Epithelial cell of prostate (primary cell): ENCODE data around the gene ITPK1.
"Not testable (repeated sequence)": the region's sequence is repeated elsewhere in the genome, so short reads cannot be mapped to it uniquely, and the experiment has no call there.

Experiments
- DNase-seq: peaks from one replicate; pipeline ENCODE4 v3.0.0-alpha.2; 2011; ENCODE audit warnings: low read depth, low spot score
- H3K27ac ChIP-seq: fragments of 450-650 bp; 2 replicates; pipeline ENCODE4 v1.5.1; 2017; ENCODE audit warnings: mild to moderate bottlenecking

ITPK1 gene

DNA sequence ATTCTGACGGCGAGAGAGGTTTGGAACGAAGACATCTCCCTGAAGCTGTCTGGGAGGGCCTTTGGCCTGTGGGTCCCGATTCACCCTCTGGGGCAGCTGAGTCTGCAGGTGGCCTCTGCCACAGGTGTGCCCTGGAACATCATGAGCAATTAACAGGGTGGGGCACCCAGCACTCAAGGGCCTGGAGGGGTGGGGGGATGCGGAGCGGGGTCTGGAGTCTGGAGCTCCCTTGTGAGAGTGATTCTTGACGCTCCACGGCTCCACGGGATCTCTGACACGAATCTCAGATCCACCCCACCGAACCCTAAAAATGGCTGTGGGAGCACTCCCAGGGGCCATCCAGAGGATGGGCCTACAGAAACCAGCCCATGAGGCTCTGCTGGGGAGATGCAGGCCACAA, 8.3 kb downstream of the ITPK1 start:
- H3K27ac ChIP-seq, result no peak overlapping the region
- no peak for DNase-seq

DNA sequence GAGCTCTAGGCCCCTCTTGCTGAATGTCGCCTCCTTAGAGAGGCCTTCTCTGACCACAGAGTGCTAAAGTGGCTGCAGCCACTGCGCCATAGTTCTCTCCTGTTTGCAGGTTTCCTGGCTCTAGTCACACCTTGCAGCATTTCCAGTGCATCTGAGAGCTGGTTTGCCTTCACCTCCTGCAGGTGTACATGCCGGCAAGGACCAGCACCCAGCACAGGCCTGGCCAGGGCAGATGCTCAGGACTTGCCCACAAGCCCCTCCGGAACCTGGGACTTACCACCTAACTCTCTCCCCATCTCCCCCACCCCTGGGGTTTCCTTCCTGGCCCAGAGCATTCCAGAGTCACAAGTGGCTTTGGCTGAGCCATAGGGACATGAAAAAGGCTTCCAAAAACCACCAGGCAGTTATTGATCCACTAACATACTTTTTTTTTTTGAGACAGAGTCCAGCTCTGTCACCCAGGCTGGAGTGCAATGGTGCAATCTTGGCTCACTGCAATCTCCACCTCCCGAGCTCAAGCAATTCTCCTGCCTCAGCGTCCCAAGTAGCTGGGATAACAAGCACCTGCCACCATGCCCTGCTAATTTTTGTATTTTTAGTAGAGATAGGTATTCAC, 9.1 kb downstream of the ITPK1 start:
- DNase-seq, result no peak
- H3K27ac ChIP-seq, result no peak overlapping the region

DNA sequence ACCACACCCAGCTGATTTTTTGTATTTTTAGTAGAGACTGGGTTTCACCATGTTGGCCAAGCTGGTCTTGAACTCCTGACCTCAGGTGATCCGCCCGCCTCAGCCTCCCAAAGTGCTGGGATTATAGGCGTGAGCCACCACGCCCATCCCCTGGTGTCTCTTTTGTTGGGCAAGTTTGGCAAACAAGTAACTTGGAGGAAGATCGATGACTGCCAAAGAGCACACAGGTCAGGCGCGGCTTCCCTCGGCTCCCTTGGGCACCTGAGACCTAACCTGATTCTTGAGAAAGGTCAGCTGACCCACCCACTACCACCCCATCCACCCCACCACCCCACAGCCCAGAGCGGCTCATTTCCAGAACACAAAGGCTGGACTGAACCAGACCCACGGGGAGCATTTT, 9.9 kb downstream of the ITPK1 start:
- not testable (repeated sequence) for DNase-seq, H3K27ac ChIP-seq

DNA sequence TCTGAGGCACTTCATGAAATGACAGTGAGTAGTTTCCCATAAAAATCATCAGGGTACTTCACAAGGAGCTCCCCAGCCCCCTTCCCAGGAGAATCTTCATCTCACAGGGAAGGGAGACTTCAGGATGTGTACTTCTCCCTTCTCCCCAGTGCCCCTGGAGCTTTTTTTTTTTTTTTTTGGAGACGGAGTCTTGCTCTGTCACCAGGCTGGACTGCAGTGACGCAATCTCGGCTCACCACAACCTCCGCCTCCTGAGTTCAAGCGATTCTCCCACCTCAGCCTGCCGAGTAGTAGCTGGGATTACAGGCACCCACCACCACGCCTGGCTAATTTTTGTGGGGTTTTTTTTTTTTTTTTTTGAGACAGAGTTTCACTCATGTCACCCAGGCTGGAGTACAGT, 10.4 kb downstream of the ITPK1 start:
- H3K27ac ChIP-seq, result no peak overlapping the region
- no peak for DNase-seq

DNA sequence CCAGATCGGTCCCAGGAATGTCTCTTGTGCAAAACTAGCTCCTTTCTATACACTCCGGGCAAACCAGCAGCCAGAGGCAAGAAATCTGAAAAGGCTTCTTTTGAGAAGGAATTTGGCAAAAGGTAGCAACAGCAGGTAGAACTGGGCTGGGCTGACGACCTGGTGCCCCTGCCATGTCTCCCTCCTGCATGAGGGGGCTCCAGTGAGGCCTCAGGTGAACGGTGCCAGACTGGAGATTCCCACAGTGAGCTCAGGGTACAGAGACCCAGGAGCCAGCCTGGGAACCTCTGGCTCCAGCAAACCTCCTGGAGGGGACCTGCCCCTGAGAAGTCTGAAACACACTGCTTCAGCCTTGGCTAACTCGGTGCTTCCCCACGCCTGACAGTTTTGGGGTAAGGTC, 10.8 kb downstream of the ITPK1 start:
- no peak overlapping the region for H3K27ac ChIP-seq
- DNase-seq, result no peak

DNA sequence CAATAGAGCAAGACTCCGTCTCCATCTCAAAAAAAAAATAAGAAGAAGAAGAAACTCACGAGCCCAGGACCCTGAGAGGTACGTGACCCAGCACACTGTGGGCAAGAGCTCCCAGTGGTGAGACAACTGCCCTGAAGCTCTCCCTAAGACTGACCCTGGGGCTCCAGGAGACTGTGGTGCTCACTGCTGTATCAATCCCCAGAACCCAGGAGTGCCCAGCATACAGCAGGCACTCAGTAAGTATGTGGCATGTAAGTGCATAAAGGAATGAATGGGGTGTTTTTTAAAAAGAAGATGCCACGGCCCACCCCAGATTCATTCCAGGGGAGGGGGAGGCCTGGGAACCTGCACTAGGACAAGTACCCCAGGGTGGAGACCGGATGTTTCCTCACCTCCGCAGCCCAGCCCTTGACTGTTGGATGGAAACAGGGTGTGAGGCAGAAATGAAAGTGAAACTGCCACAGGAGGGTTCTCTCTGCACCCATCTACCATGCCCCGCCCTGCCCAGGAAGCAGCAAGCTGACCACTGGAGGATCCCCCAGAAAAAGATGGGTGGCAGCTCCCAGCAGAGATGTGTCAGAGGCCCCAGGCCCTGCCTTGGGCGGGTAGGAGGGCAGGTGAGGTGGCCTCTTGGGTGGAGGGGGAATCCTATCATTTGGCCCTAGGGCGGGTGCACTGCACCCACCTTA, 12.2 kb downstream of the ITPK1 start:
- no peak for DNase-seq
- H3K27ac ChIP-seq, result no peak overlapping the region

DNA sequence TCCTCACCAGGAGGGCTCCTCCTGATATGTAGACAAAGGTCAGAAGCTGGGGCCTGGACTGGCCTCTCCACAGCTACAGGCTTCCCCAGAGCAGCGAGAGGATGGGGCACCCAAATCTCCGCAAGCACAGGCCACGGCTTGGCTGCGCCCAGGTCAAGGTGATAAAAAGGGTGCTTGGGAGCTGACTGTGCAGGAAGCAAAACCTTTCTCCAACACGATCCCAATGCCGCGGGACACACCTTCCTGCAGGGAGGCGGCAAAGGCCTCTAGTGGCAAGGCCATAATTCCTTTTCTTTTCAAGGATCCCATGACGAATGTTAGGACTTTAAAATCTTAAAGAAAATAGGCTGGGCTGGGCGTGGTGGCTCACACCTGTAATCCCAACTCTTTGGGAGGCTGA, 13.6 kb downstream of the ITPK1 start:
- no peak overlapping the region for H3K27ac ChIP-seq
- no peak for DNase-seq

DNA sequence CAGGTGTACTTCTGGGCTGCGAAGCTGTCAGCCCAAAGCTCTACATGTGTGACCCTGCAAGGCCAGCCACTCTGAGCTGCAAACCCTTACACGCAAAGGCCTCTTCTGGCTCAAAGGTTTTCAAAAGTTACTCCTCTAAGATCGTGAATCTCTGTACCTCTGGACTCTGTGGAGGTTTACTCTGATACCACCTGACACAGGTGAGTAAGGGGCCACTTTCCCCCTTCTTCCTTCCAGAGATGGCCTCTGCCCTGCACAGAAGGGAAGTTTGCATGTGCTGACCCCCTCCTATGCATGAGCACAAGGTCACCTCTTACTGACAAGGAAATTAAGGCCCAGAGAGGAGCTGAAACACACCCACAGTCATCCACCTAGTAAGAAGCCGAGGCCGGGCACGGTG, 14.5 kb downstream of the ITPK1 start:
- no peak overlapping the region for H3K27ac ChIP-seq

DNA sequence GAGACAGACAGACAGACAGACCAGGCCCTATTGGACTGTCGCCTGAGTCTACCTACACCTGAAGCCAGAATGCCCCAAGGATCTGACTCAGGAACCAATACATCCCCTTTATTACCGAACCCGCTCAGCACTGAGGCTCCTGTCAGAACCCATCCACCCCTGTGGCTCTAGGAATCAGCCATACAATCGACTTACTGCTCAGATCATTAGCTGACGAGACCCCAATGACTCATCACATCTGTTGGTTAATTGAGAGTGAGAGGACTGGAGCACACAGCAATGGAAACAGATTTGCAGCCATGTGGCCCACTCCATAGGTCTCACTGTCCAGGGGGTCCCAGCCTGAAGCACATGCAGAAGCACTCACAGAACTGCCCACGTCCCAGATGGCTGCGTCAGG, 15.2 kb downstream of the ITPK1 start:
- H3K27ac ChIP-seq, result no peak overlapping the region
- no peak for DNase-seq

More for the DNA sequence above, 14.5 kb downstream of the ITPK1 start:
- no peak for DNase-seq

DNA sequence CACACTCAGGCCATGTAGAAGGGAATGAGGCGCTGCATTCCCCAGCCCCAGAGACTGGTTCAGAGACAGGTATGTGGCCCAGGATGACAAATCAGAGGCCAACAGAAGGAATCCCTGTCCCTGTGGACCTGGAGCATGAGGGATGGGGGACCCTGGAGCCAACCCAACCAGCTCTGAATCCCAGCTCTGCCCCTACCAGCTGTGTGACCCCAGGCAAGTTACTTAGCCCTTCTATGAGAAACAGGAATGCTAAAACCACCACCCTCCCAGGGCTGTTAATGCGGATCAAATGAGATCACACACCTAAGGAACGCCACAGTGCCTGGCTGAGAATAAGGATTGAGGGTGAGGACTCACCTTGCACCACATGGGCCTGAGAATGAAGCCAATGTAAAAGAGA, 15.6 kb downstream of the ITPK1 start:
- DNase-seq, result no peak
- H3K27ac ChIP-seq, result no peak overlapping the region

DNA sequence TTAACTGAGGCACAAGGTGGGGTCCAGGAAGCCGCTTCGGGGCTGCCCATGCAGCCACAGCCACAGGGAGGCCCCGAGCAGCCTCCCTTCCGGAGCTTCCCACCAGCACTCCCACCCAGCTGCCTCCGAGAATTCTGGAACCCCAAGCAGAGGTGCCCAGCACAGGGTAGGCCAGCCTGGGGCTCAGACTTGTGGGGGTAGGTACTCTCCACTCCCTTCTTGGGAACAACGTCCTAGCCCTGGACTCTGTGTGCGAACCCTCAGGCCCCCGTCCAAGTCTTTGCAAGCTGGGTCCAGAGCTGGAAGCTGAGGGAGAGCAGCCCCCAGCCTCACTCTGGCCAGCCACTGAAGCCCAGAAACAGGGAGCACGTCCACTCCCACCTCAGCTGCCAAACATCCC, 16.1 kb downstream of the ITPK1 start:
- no peak for DNase-seq
- H3K27ac ChIP-seq, result no peak overlapping the region

DNA sequence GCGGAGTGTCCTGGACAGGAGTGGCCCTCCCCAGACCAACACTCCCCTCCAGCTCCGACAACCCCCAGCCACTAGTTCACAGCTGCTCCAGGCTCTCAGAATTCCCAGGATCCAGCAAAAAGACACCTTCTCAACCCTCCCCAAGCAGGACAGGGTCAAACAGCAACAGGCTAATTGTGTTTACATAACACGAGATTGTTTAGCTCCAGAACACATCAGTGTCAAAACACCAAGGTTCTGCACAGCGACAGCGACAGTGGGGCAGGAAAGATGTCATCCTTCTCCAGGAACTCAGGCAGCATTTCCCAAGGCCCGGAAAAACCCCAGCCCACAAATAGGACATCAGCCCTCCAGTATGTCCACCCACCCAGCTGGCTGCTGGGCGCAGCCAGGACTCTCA, 16.5 kb downstream of the ITPK1 start:
- H3K27ac ChIP-seq, result no peak overlapping the region
- DNase-seq, result no peak

DNA sequence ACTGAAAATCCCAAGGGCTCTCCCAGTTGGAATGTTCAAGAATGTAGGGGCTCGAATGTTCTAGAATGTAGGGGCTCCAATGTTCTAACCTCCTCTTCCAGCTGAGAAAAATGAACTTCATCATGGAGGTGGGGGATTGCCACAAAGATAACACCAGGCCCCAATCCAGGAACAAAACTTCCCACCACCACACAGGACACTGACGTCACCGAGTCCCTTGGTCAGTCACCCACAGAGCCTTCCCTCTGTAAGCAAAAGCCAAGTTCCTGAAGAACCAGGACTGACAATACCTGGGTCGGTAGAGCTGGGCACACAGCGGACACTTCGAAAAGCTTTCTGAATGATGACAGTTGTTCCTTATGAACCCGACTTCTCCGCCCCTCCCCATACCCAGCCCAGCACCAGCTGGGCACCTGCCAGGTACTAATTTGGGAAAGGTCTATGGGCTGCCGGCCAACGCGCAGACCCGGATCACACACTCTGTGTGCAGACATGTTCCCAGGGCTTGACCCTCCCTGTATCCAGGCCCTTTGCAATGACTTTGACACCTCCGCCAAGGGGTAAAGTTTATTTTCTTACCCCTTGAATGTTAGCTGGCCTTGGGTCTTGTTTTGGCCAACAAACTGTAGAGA, 18.9 kb downstream of the ITPK1 start:
- no peak overlapping the region for H3K27ac ChIP-seq

DNA sequence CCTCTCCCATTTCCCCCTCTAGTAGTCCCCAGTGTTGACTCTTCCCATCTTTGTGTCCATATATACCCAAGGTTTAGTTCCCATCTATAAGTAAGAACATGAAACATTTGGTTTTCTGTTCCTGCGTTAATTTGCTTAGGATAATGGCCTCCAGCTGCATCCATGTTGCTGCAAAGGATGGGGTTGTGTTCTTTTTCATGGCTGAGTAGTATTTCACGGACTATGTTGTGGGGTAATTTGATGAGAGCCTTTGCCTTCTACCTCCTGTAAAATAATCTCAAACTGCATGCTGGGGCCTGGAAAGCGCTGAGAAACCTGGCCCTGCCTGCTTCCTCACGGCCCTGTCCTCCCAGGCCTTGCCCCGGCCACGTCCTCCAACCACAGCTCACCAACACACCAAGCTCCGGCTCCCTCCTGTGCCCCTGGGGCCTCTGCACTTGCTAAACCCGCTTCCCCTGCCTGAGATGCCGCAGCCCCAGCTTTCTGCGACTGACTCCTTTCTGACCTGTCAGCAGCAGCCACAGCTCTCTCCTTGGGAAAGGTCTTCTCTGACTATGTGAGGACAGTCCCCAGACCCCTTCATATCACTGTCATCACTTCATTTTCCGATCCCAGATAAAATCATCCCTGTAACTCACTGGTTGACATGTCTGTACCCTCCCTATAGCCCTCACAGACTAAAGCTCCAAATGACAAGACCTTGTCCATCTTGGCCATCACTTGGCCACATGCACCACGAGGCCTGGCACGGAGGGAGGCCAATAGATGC, 19.8 kb downstream of the ITPK1 start:
- no peak for DNase-seq
- no peak overlapping the region for H3K27ac ChIP-seq

More for the DNA sequence above, 18.9 kb downstream of the ITPK1 start:
- no peak for DNase-seq

DNA sequence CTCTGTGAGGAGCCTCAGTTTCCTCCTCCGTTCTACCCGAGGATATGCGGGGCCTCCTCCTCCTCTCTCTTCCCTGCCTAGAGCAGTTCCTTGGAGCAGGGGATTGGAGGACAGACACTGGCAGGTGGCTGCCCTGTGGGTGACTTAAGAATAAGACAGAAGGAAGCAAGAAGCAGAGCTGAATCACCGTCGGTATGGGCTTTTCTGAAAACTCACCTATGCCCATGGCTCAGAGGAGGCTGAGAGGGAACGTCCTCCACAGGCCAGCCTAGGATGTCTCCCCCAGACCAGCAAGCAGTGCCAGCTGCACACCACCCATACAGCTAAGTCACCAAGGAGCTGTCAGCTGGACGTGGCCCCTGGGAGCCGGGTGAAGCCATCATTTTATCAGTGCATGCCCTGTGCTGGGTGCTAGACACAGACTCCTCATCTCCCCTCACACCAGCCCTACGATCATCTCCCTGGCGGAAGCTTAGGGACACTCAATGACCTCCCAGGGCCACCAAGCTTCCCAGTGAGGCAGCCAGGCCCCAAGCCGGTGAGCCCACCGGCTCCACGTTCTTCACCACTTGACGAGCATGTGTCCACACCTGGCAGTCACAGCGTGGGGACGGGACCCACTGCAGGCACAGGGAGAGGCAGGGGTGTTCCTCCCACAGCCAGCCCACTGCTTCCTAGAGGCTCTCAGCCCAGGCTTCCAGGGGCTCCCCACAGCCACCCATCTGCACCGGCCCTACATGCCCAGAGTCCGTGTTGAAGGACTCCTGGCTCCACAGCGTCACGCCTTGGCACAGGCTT, 21.4 kb downstream of the ITPK1 start:
- no peak overlapping the region for H3K27ac ChIP-seq
- DNase-seq, result no peak

DNA sequence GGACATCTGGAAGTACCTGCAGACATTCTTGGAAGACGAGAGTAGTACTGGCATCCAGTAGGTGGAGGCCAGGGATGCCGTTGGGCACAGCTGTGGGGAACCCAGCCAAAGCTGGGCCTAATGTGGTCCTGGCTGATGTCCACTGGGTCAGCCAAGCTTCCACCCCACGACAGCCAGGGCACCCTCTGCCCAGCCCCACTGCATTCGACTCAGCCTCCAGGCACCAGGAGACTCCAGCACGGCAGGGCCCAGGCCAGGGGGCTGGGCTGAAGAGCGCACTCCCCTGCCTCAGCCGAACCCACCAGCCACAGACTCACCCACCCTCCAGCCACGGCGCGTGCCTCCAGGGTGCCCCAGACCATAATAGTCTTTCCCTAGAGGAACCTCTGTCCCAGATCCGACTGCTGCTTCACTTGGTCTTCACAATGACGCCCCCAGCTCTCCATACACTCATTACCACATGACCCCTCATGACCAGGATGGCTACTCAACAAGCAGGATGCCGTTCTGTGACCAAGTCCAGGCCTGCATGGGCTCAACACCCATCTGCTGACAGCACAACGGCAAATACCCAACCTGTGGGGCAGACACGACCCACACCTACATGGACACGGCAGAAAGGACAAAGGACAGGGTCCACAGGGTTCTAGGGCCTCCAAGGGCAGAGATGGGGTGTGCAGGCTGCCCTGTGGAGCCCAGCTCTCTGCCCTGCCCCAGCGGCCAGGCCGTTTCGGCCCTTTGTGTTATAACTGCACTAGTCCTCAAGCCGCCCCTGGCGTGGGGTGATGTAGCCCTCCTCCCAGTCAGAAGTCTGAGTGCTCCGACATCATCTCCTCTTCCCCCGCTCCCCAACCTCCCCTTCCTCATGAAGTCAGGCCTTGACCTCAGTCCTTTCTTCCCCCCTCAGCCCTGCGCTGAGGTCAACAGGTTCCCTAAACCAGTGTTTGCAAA, 22.8 kb downstream of the ITPK1 start:
- H3K27ac ChIP-seq, result no peak overlapping the region
- no peak for DNase-seq

DNA sequence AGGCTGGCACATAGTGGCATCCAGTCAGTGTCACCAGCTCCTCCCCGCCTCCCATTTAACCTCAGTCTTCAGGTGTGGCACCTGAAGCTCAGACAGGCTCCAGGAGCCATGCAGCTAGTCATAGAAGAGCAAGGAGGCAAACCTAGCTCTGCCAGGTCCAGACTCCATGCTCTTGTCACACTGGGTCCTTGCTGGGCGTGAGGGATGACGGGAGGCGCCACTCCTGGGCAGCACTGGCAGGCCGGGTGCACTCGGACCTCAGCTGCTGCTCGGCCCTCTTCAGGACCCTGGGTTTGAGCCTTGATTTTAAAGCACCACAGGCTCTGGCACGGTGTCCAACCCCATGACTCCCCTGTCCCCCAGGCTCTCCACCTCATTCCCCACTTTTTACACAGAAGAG, 24.1 kb downstream of the ITPK1 start:
- DNase-seq, result no peak
- no peak overlapping the region for H3K27ac ChIP-seq

DNA sequence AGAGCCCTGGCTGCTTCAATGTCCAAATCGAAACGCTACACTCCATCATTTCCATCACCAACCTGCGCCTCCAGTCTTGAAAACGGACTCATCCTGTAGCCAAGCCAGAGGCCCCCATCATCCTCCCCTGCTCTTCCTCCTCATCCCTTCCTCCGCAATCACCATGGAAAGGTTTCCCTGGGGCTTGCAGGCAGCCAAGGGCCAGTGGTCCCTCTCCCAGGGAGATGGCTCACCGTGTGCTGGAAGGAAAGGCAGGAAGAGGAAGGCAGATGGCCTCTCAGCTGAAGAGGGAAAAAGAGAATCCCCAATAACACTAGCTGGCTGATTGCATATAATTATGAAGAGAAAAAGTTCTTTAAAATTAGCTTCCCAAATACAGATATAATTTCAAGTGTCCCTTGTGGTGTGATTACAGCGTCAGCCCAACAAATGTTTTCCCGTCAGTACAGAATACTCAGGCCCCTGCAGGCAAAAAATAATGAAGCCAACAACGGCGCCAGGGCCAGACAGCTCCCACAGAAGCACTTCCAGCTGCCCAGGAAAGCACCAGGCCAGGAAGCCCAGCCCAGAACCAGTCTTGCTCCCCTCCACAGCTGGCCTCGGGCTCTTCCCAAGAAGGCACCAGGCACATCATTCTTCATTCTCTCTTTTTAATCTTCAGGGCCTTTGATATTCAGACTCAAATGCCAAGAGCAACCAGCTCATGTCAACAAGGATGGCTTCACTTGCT, 24.7 kb downstream of the ITPK1 start:
- H3K27ac ChIP-seq, result peak overlapping the region; percentile 7
- no peak for DNase-seq
